CD4-positive, alpha-beta T cell treated with Interleukin-6 at 100 ng/mL for 8 hours (primary cell): ENCODE measurements around the gene ARHGEF3.

Experiments
- DNase-seq: peaks from one replicate; pipeline ENCODE4 v3.0.0-alpha.2; 2020; ENCODE audit warnings: mixed read lengths, low spot score

ARHGEF3 gene

GRCh38 chr3:56682462-56683121, 119.2 kb downstream of the ARHGEF3 start:
- peak; percentile 71 for DNase-seq

- DNase-seq, result no peak
Measured at GRCh38 chr3:56681984-56682461, 119.7 kb downstream of the ARHGEF3 start.

- DNase-seq, result no peak
Measured at GRCh38 chr3:56680054-56680580, 121.6 kb downstream of the ARHGEF3 start.
